ENCODE results near the gene AHNAK2. TPM values are rescaled to one million over a fixed set of nuclear protein-coding genes. Genes with fewer than 3 reads are reported as not detected.
"Not testable (repeated sequence)": the region's sequence is repeated elsewhere in the genome, so short reads cannot be mapped to it uniquely, and the experiment has no call there.

The AHNAK2 gene
- total and polyA plus RNA-seq, 2 donors (not counting 1 experiment from before 2014, with no cell fraction given), result 6.6 to 106 TPM

DNA sequence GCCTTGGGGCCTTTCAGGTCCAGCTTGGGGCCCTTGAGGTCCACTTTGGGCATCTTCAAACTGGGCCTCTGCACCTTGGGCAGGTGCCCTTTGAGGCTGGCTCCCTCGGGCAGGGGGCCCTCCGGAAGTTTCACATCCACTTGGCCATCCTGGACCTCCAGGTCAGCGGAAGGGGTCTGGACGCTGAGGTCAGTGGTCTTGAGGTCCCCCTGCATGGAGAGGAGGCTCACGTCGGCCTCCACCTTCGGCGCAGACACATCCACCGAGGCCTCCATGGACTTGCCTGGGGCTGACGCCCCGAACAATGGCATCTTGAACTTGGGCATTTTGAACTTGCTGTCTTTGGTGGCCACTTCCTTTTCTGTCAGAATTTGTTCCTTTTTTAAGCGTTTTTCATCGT is 25.1 kb downstream of the AHNAK2 start:
- H3K9ac ChIP-seq (ENCODE audit: insufficient read depth, low read length), result no peak overlapping the region
- no peak overlapping the region for H3K4me2 ChIP-seq (ENCODE audit: extremely low read depth, insufficient read depth, low read length)
- no peak overlapping the region for H3K4me3 ChIP-seq (replicated peaks in 1 of 4; ENCODE audit: control extremely low read depth in 1 of 4, insufficient read depth in 1 of 4, low read depth in 3 of 4, low read length in 4 of 4)
- TF ChIP-seq, protein P1, sequence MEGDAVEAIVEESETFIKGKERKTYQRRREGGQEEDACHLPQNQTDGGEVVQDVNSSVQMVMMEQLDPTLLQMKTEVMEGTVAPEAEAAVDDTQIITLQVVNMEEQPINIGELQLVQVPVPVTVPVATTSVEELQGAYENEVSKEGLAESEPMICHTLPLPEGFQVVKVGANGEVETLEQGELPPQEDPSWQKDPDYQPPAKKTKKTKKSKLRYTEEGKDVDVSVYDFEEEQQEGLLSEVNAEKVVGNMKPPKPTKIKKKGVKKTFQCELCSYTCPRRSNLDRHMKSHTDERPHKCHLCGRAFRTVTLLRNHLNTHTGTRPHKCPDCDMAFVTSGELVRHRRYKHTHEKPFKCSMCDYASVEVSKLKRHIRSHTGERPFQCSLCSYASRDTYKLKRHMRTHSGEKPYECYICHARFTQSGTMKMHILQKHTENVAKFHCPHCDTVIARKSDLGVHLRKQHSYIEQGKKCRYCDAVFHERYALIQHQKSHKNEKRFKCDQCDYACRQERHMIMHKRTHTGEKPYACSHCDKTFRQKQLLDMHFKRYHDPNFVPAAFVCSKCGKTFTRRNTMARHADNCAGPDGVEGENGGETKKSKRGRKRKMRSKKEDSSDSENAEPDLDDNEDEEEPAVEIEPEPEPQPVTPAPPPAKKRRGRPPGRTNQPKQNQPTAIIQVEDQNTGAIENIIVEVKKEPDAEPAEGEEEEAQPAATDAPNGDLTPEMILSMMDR (conservative IDR thresholded peaks at IDR 0.05 in 1 of 2, IDR thresholded peaks at IDR 0.05 in 1 of 2; ENCODE audit: low read depth in 1 of 2, low read length in 2 of 2), result no peak
- no peak for TF ChIP-seq EZH2 (IDR thresholded peaks at IDR 0.05; ENCODE audit: low read length, missing control alignments)
- no peaks in the 10 kb centered on the region for H4K20me1 ChIP-seq (ENCODE audit: control insufficient read depth, extremely low read depth, insufficient read depth, low read length)
- no peaks in the 10 kb centered on the region for H3K9me3 ChIP-seq (ENCODE audit: control insufficient read depth, insufficient read depth, low read depth, low read length)
- H3K79me2 ChIP-seq (ENCODE audit: control insufficient read depth, insufficient read depth, low read length), result no peaks in the 10 kb centered on the region
- H3K27ac ChIP-seq (ENCODE audit: insufficient read depth, low read length), result no peak overlapping the region
- no peak overlapping the region for H2AFZ ChIP-seq (ENCODE audit: low read length)
- no peaks in the 10 kb centered on the region for H3K27me3 ChIP-seq (ENCODE audit: control insufficient read depth, insufficient read depth, low read length)
- no peaks in the 10 kb centered on the region for H3K36me3 ChIP-seq (ENCODE audit: control insufficient read depth, insufficient read depth, low read length)
- no peaks in the 10 kb centered on the region for H3K4me1 ChIP-seq (ENCODE audit: control insufficient read depth, extremely low read depth, insufficient read depth, low read length)
- no peak for DNase-seq (ENCODE audit: low read depth in 2 of 2)

DNA sequence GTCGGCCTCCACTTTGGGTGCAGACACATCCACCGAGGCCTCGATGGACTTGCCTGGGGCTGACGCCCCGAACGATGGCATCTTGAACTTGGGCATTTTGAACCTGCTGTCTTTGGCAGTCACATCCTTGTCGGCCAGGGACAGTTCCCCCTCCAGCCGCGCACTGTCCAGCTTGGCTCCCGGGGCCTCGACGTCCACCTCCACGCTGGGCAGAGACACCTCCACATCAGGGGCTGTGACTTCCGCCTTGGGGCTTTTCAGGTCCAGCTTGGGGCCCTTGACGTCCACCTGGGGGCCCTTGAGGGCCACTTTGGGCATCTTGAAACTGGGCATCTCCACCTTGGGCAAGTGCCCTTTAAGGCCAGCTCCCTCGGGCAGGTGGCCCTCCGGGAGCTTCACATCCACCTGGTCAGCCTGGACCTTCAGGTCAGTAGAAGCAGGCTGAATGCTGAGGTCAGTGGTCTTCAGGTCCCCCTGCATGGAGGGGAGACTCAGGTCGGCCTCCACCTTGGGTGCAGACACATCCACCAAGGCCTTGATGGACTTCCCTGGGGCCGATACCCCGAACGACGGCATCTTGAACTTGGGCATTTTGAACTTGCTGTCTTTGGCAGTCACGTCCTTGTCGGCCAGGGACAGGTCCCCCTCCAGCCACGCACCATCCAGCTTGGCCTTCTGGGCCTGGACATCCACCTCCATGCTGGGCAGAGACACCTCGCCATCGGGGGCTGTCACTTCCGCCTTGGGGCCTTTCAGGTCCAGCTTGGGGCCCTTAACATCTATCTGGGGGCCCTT is 26.1 kb downstream of the AHNAK2 start:
- H2AFZ ChIP-seq (ENCODE audit: low read length); H3K27ac ChIP-seq (ENCODE audit: insufficient read depth, low read length); H3K36me3 ChIP-seq (ENCODE audit: control insufficient read depth, insufficient read depth, low read length); H3K27me3 ChIP-seq (ENCODE audit: control insufficient read depth, insufficient read depth, low read length); H3K9ac ChIP-seq (ENCODE audit: insufficient read depth, low read length); H3K4me1 ChIP-seq (ENCODE audit: control insufficient read depth, extremely low read depth, insufficient read depth, low read length); H3K4me2 ChIP-seq (ENCODE audit: extremely low read depth, insufficient read depth, low read length); DNase-seq (ENCODE audit: low read depth in 2 of 2); H3K4me3 ChIP-seq (replicated peaks in 1 of 4; ENCODE audit: control extremely low read depth in 1 of 4, insufficient read depth in 1 of 4, low read depth in 3 of 4, low read length in 4 of 4); H3K79me2 ChIP-seq (ENCODE audit: control insufficient read depth, insufficient read depth, low read length); H3K9me3 ChIP-seq (ENCODE audit: control insufficient read depth, insufficient read depth, low read depth, low read length); H4K20me1 ChIP-seq (ENCODE audit: control insufficient read depth, extremely low read depth, insufficient read depth, low read length): not testable (repeated sequence)

DNA sequence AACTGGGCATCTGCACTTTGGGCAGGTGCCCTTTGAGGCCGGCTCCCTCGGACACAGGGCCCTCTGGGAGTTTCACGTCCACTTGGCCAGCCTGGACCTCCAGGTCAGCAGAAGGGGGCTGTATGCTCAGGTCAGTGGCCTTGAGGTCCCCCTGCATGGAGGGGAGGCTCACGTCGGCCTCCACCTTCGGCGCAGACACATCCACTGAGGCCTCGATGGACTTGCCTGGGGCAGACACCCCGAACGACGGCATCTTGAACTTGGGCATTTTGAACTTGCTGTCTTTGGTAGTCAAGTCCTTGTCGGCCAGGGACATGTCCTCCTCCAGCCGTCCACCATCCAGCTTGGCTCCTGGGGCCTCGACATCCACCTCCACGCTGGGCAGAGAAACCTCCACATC is 27.5 kb downstream of the AHNAK2 start:
- not testable (repeated sequence) for H2AFZ ChIP-seq (ENCODE audit: low read length); H3K4me3 ChIP-seq (replicated peaks in 1 of 4; ENCODE audit: control extremely low read depth in 1 of 4, insufficient read depth in 1 of 4, low read depth in 3 of 4, low read length in 4 of 4); H4K20me1 ChIP-seq (ENCODE audit: control insufficient read depth, extremely low read depth, insufficient read depth, low read length); H3K9ac ChIP-seq (ENCODE audit: insufficient read depth, low read length); H3K27me3 ChIP-seq (ENCODE audit: control insufficient read depth, insufficient read depth, low read length); H3K4me1 ChIP-seq (ENCODE audit: control insufficient read depth, extremely low read depth, insufficient read depth, low read length); H3K9me3 ChIP-seq (ENCODE audit: control insufficient read depth, insufficient read depth, low read depth, low read length); DNase-seq (ENCODE audit: low read depth in 2 of 2); H3K36me3 ChIP-seq (ENCODE audit: control insufficient read depth, insufficient read depth, low read length); H3K27ac ChIP-seq (ENCODE audit: insufficient read depth, low read length); H3K4me2 ChIP-seq (ENCODE audit: extremely low read depth, insufficient read depth, low read length); H3K79me2 ChIP-seq (ENCODE audit: control insufficient read depth, insufficient read depth, low read length)

DNA sequence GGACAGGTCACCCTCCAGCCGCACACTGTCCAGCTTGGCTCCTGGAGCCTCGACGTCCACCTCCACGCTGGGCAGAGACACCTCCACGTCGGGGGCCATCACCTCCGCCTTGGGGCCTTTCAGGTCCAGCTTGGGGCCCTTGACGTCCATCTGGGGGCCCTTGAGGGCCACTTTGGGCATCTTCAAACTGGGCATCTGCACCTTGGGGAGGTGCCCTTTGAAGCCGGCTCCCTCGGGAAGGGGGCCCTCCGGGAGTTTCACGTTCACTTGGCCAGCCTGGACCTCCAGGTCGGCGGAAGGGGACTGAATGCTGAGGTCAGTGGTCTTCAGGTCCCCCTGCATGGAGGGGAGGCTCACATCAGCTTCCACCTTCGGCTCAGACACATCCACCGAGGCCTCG is 28.2 kb downstream of the AHNAK2 start:
- Histone ChIP-seq H3K9me3 (ENCODE audit: control insufficient read depth, insufficient read depth, low read depth, low read length) (no peaks in the 10 kb centered on the region), H3K36me3 (ENCODE audit: control insufficient read depth, insufficient read depth, low read length) (no peaks in the 10 kb centered on the region), H3K27ac (ENCODE audit: insufficient read depth, low read length) (no peak overlapping the region), H3K4me3 (replicated peaks in 1 of 4; ENCODE audit: control extremely low read depth in 1 of 4, insufficient read depth in 1 of 4, low read depth in 3 of 4, low read length in 4 of 4) (no peak overlapping the region), H3K79me2 (ENCODE audit: control insufficient read depth, insufficient read depth, low read length) (no peaks in the 10 kb centered on the region), H4K20me1 (ENCODE audit: control insufficient read depth, extremely low read depth, insufficient read depth, low read length) (no peaks in the 10 kb centered on the region), H3K27me3 (ENCODE audit: control insufficient read depth, insufficient read depth, low read length) (no peaks in the 10 kb centered on the region), H3K4me1 (ENCODE audit: control insufficient read depth, extremely low read depth, insufficient read depth, low read length) (no peaks in the 10 kb centered on the region), H3K9ac (ENCODE audit: insufficient read depth, low read length) (no peak overlapping the region), H3K4me2 (ENCODE audit: extremely low read depth, insufficient read depth, low read length) (no peak overlapping the region), H2AFZ (ENCODE audit: low read length) (no peak overlapping the region)
- no peak for TF ChIP-seq EZH2 (IDR thresholded peaks at IDR 0.05; ENCODE audit: low read length, missing control alignments)
- TF ChIP-seq, protein P1 (conservative IDR thresholded peaks at IDR 0.05 in 1 of 2, IDR thresholded peaks at IDR 0.05 in 1 of 2; ENCODE audit: low read depth in 1 of 2, low read length in 2 of 2), result no peak
- DNase-seq (ENCODE audit: low read depth in 2 of 2), result no peak

DNA sequence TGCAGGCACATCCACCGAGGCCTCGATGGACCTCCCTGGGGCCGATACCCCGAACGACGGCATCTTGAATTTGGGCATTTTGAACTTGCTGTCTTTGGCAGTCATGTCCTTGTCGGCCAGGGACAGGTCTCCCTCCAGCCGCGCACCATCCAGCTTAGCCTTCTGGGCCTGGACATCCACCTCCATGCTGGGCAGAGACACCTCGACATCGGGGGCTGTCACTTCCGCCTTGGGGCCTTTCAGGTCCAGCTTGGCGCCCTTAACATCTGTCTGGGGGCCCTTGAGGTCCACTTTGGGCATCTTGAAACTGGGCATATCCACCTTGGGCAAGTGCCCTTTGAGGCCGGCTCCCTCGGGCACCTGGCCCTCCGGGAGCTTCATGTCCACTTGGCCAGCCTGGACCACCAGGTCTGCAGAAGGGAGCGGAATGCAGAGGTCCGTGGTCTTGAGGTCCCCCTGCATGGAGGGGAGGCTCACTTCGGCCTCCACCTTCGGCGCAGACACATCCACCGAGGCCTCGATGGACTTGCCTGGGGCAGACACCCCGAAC is 28.7 kb downstream of the AHNAK2 start:
- not testable (repeated sequence) for H3K79me2 ChIP-seq (ENCODE audit: control insufficient read depth, insufficient read depth, low read length); H3K27me3 ChIP-seq (ENCODE audit: control insufficient read depth, insufficient read depth, low read length); H2AFZ ChIP-seq (ENCODE audit: low read length); H4K20me1 ChIP-seq (ENCODE audit: control insufficient read depth, extremely low read depth, insufficient read depth, low read length); H3K27ac ChIP-seq (ENCODE audit: insufficient read depth, low read length); H3K4me3 ChIP-seq (replicated peaks in 1 of 4; ENCODE audit: control extremely low read depth in 1 of 4, insufficient read depth in 1 of 4, low read depth in 3 of 4, low read length in 4 of 4); H3K4me1 ChIP-seq (ENCODE audit: control insufficient read depth, extremely low read depth, insufficient read depth, low read length); H3K9ac ChIP-seq (ENCODE audit: insufficient read depth, low read length); H3K4me2 ChIP-seq (ENCODE audit: extremely low read depth, insufficient read depth, low read length); H3K36me3 ChIP-seq (ENCODE audit: control insufficient read depth, insufficient read depth, low read length); DNase-seq (ENCODE audit: low read depth in 2 of 2); H3K9me3 ChIP-seq (ENCODE audit: control insufficient read depth, insufficient read depth, low read depth, low read length)

Measured in fibroblast of lung (primary cell).